HepG2 (cell line): ENCODE measurements around the gene RPL27A. TPM values are rescaled to one million over a fixed set of nuclear protein-coding genes. Genes with fewer than 3 reads are reported as not detected.

Experiments
- DNMT1 ChIP-seq: sonication (generic); formaldehyde crosslinking; IDR thresholded peaks from 2 replicates; pipeline ENCODE4 v1.5.1; 2020; ENCODE audit warnings: mild to moderate bottlenecking, missing genetic modification reagents
- EED ChIP-seq: sonication (generic); formaldehyde crosslinking; IDR thresholded peaks from 2 replicates; pipeline ENCODE4 v1.5.0; 2020; ENCODE audit warnings: mild to moderate bottlenecking, missing genetic modification reagents
- HOMEZ ChIP-seq: IDR thresholded peaks from 2 replicates; pipeline ENCODE4 v1.6.1; 2016; ENCODE audit warnings: low read depth
- KLF16 ChIP-seq, 2 experiments: sonication (generic) in 1 of 2; formaldehyde crosslinking in 1 of 2; IDR thresholded peaks; 2 replicates each; pipeline versions ENCODE4 v1.6.1 to v1.8.0; 2016 to 2023; ENCODE audit warnings: missing genetic modification reagents in 2 of 2, missing compliant biosample characterization in 1 of 2
- MYC ChIP-seq: sonication (generic); formaldehyde crosslinking; IDR thresholded peaks from 2 replicates; pipeline ENCODE4 v1.9.0; 2021; ENCODE audit warnings: missing genetic modification reagents, borderline replicate concordance
- PHF5A ChIP-seq: IDR thresholded peaks from one replicate; pipeline ENCODE4 v1.6.1; 2018; ENCODE audit warnings: low read depth, missing genetic modification reagents; ENCODE audit not compliant: unreplicated experiment
- PRPF4 ChIP-seq: fragments of 200-400 bp; formaldehyde crosslinking; IDR thresholded peaks from 2 replicates; pipeline ENCODE4 v1.6.1; 2016; ENCODE audit warnings: low read length, low read depth; ENCODE audit not compliant: poor library complexity, severe bottlenecking
- SATB2 ChIP-seq: sonication (generic); formaldehyde crosslinking; IDR thresholded peaks from 2 replicates; pipeline ENCODE4 v1.5.0; 2020; ENCODE audit warnings: missing genetic modification reagents
- SCMH1 ChIP-seq: sonication (generic); formaldehyde crosslinking; IDR thresholded peaks from 2 replicates; pipeline ENCODE4 v1.9.0; 2021; ENCODE audit warnings: missing genetic modification reagents, mild to moderate bottlenecking, borderline replicate concordance
- SKI ChIP-seq: fragments of 450-650 bp; IDR thresholded peaks from one replicate; pipeline ENCODE4 v1.6.1; 2018; ENCODE audit warnings: mild to moderate bottlenecking; ENCODE audit not compliant: partially characterized antibody
- STAT5B ChIP-seq: sonication (generic); formaldehyde crosslinking; IDR thresholded peaks from 2 replicates; pipeline ENCODE4 v1.4.0; 2020; ENCODE audit warnings: missing genetic modification reagents
- TFDP1 ChIP-seq: IDR thresholded peaks from 2 replicates; pipeline ENCODE4 v1.6.1; 2016; ENCODE audit warnings: missing compliant biosample characterization, missing genetic modification reagents, borderline replicate concordance
- ZNF18 ChIP-seq: sonication (generic); formaldehyde crosslinking; IDR thresholded peaks from 2 replicates; pipeline ENCODE4 v1.8.0; 2022; ENCODE audit warnings: mild to moderate bottlenecking, missing genetic modification reagents; ENCODE audit not compliant: insufficient replicate concordance
- ZNF205 ChIP-seq: IDR thresholded peaks from 2 replicates; pipeline ENCODE4 v1.6.1; 2018; ENCODE audit warnings: missing biosample characterization, missing genetic modification reagents
- ZNF260 ChIP-seq: sonication (generic); formaldehyde crosslinking; IDR thresholded peaks from 2 replicates; pipeline ENCODE4 v1.4.0; 2020; ENCODE audit warnings: missing genetic modification reagents, low read depth, mild to moderate bottlenecking, borderline replicate concordance
- ZNF317 ChIP-seq: sonication (generic); formaldehyde crosslinking; IDR thresholded peaks from 2 replicates; pipeline ENCODE4 v1.5.0; 2020; ENCODE audit warnings: mild to moderate bottlenecking, missing genetic modification reagents
- ZNF468 ChIP-seq: sonication (generic); formaldehyde crosslinking; IDR thresholded peaks from 2 replicates; pipeline ENCODE4 v1.8.0; 2022; ENCODE audit warnings: mild to moderate bottlenecking, moderate library complexity, missing genetic modification reagents
- ZNF7 ChIP-seq: IDR thresholded peaks from 2 replicates; pipeline ENCODE4 v1.6.1; 2016; ENCODE audit warnings: missing biosample characterization, missing genetic modification reagents
- ZNF841 ChIP-seq: sonication (generic); formaldehyde crosslinking; IDR thresholded peaks from 2 replicates; pipeline ENCODE4 v1.8.1; 2023; ENCODE audit warnings: missing genetic modification reagents, borderline replicate concordance
- polyA plus RNA-seq, 8 experiments: library from polyadenylated mRNA; depleted of rRNA in 3 of 8; stranded (reverse) in 7 of 8; unstranded in 1 of 8; fragments of >200 nt; fragmentation: Illumina TruSeq in 4 of 8; extraction: Trizol in 4 of 8; gene quantifications; 2 replicates each; pipeline versions ENCODE4 v1.2.1 to v1.2.3, GENCODE V29; 2011 to 2016; ENCODE audit warnings: low read depth in 4 of 8, missing spikeins in 1 of 8, mixed read lengths in 1 of 8; ENCODE audit not compliant: insufficient read depth in 1 of 8
- total RNA-seq, 5 experiments: library from RNA; depleted of rRNA; stranded (reverse); fragments of >200 nt; fragmentation: Illumina TruSeq; extraction: Trizol; gene quantifications; 2 replicates each; pipeline ENCODE4 v1.2.3, GENCODE V29; 2016; ENCODE audit warnings: low read depth in 1 of 5
- TF ChIP-seq, protein P1 (sequence below): sonication (generic); formaldehyde crosslinking; IDR thresholded peaks from 2 replicates; pipeline ENCODE4 v1.4.0; 2020; ENCODE audit warnings: missing genetic modification reagents, borderline replicate concordance
- TF ChIP-seq, protein P2 (sequence below): sonication (generic); formaldehyde crosslinking; IDR thresholded peaks from 2 replicates; pipeline ENCODE4 v1.5.1; 2020; ENCODE audit warnings: missing genetic modification reagents, mild to moderate bottlenecking, borderline replicate concordance

The RPL27A gene
- total and polyA plus RNA-seq, 2 of the 13 experiments (the other 11 are each of a cell fraction or from before 2014, with no cell fraction given): 1,531 to 2,153 TPM

- TF ChIP-seq, protein P1, sequence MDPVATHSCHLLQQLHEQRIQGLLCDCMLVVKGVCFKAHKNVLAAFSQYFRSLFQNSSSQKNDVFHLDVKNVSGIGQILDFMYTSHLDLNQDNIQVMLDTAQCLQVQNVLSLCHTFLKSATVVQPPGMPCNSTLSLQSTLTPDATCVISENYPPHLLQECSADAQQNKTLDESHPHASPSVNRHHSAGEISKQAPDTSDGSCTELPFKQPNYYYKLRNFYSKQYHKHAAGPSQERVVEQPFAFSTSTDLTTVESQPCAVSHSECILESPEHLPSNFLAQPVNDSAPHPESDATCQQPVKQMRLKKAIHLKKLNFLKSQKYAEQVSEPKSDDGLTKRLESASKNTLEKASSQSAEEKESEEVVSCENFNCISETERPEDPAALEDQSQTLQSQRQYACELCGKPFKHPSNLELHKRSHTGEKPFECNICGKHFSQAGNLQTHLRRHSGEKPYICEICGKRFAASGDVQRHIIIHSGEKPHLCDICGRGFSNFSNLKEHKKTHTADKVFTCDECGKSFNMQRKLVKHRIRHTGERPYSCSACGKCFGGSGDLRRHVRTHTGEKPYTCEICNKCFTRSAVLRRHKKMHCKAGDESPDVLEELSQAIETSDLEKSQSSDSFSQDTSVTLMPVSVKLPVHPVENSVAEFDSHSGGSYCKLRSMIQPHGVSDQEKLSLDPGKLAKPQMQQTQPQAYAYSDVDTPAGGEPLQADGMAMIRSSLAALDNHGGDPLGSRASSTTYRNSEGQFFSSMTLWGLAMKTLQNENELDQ: no peak
- 0 out of 2 replicates have a peak, but pooled peaks have one; percentile 18 for TF ChIP-seq ZNF205
- TF ChIP-seq ZNF317: peak; percentile 81
- 0 out of 2 replicates have a peak, but pooled peaks have one; percentile 58 for TF ChIP-seq SATB2 (CRISPR knock-in tag)
- peak; percentile 43; the same call in 1 of the 2 replicates for TF ChIP-seq HOMEZ (CRISPR knock-in tag)
- peak; percentile 83 for TF ChIP-seq MYC (CRISPR knock-in tag)
- peak; percentile 53 for TF ChIP-seq SKI
- TF ChIP-seq PRPF4: no peak
- TF ChIP-seq SCMH1 (CRISPR knock-in tag): no peak
- no peak for TF ChIP-seq ZNF7
- peak; percentile 31 for TF ChIP-seq ZNF18 (CRISPR knock-in tag)
- TF ChIP-seq KLF16 (CRISPR knock-in tag; IDR thresholded peaks at IDR 0.05): no peak; a peak in 1 of 4 replicates
- TF ChIP-seq STAT5B (CRISPR knock-in tag): 0 out of 2 replicates have a peak, but pooled peaks have one; percentile 26
- no peak for TF ChIP-seq ZNF468
- TF ChIP-seq ZNF260 (CRISPR knock-in tag): no peak
- TF ChIP-seq, protein P2, sequence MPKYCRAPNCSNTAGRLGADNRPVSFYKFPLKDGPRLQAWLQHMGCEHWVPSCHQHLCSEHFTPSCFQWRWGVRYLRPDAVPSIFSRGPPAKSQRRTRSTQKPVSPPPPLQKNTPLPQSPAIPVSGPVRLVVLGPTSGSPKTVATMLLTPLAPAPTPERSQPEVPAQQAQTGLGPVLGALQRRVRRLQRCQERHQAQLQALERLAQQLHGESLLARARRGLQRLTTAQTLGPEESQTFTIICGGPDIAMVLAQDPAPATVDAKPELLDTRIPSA: peak; percentile 79; the same call in 1 of the 2 replicates
- no peak for TF ChIP-seq EED (CRISPR knock-in tag)
- TF ChIP-seq DNMT1 (CRISPR knock-in tag): no peak
- peak; percentile 96 for TF ChIP-seq PHF5A (CRISPR knock-in tag)
- TF ChIP-seq TFDP1: peak; percentile 95
- TF ChIP-seq ZNF841 (CRISPR knock-in tag): no peak
Observed at GRCh38 chr11:8688414-8689362, 6.1 kb downstream of the RPL27A start (continued).
